HG03521 (cell line): ENCODE results near the gene INHBE.
"Not testable (repeated sequence)": the region's sequence is repeated elsewhere in the genome, so short reads cannot be mapped to it uniquely, and the experiment has no call there.

Source experiments
- ATAC-seq: cut with Tn5 transposase; IDR thresholded peaks from one replicate; pipeline ENCODE4 v1.9.1; 2021; ENCODE audit warnings: mild to moderate bottlenecking, moderate library complexity; ENCODE audit not compliant: unreplicated experiment

Gene INHBE

GRCh38 chr12:57491393-57492280, 36.5 kb downstream of the INHBE start:
- no peak for ATAC-seq

DNA sequence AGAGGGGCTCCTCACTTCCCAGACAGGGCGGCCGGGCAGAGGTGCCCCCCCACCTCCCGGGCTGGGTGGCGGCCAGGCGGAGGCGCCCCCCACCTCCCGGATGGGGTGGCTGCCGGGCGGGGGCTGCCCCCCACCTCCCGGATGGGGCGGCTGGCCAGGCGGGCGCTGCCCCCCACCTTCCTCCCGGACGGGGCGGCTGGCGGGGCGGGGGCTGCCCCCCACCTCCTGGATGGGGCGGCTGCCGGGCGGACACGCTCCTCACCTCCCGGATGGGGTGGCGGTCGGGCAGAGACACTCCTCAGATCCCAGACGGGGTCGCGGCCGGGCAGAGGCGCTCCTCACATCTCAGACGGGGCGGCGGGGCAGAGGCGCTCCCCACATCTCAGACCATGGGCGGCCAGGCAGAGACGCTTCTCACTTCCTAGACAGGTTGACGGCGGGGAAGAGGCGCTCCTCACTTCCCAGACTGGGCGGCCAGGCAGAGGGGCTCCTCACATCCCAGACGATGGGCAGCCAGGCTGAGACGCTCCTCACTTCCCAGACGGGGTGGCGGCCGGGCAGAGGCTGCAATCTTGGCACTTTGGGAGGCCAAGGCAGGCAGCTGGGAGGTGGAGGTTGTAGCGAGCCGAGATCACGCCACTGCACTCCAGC, 40.1 kb downstream of the INHBE start:
- ATAC-seq = not testable (repeated sequence)

DNA sequence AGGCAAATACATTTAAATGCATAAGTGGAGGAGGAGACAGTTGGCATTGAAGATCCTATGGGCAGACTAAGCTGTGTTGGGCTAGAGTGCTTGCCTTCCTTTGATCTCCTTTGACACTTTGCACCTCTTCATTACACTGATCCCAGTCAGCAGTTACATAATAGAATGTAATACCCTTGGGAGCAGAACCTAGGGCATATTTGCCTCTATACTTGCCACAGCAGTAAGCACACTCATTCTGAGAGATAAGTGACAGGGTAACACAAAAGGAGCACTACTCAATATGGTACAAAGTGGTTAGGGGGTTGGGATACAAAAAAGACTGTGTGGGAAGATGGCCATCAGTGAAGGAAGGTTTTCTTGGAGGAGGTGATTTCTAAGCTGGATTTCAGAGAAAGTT, 41.7 kb downstream of the INHBE start:
- no peak for ATAC-seq

DNA sequence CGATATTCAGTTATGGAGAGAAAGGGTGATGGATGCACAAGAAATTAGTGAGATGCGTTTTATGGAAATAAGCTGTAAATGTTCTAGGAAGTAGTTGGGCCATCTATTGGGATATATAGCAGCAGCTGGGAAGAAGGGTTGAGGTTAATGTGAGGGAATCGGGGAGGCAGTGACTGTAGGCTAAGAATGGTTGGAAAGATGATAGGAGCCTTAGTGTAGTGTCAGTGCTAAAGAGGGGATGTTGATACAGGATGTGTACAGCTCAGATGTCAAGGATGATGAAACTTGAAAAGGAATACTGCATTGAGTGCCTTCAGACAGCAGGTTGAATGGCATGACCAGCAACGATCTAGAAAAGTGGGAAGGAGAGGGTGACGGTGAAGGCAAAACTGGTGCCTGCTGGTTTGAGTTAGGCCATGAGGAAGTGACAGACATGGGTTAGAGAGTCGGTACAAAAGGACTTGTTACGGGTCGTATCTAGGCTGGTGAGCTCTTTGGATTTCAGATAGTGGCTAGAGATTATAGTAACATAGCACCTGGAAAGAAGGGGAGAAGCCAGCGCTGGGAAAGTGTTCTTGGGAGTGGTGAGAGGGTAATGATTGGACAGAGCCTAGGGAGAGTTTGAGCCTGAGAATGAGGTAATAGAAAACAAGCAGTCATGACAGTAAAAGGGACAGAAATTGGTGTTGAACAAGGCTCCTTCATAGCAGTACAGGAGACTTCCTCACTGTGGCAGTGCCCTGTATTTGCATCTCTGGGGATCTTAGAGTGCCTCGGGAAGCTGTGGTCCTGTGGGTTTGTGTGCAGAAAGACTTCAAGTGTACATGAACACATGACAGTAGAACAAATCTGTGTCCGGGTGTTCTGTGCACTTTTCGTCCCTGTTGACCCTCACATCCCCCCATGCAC, 42.4 kb downstream of the INHBE start:
- no peak for ATAC-seq

DNA sequence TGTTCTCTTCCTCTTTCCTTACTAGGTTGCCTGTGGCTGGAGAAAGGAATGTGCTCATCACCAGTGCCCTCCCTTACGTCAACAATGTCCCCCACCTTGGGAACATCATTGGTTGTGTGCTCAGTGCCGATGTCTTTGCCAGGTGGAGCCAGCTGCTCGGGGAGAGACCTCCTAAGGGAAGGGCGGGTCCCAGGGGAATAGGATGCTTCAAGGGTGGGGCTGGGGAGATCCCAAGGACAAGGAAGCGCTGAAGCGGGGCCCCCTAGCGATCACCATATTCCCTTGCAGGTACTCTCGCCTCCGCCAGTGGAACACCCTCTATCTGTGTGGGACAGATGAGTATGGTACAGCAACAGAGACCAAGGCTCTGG, 43.0 kb downstream of the INHBE start:
- no peak for ATAC-seq

- no peak for ATAC-seq
Measured at GRCh38 chr12:57498571-57498970, 43.5 kb downstream of the INHBE start.

DNA sequence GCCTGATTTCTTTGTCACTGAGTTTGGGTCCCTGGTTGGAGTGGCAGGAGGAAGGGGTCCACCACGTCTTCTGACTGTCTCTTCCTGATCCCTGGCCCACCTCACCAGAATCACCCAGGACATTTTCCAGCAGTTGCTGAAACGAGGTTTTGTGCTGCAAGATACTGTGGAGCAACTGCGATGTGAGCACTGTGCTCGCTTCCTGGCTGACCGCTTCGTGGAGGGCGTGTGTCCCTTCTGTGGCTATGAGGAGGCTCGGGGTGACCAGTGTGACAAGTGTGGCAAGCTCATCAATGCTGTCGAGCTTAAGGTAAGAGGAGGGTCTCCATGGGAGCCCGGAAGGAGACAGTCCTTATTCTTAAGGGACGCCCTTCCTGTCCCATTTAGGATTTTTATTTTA, 45.1 kb downstream of the INHBE start:
- no peak for ATAC-seq

GRCh38 chr12:57502311-57502969, 47.3 kb downstream of the INHBE start:
- ATAC-seq = not testable (repeated sequence)

GRCh38 chr12:57506541-57506940, 51.4 kb downstream of the INHBE start:
- not testable (repeated sequence) for ATAC-seq
